GM21717 (cell line): ENCODE results near the gene CCSER2.
"Not testable (repeated sequence)": the region's sequence is repeated elsewhere in the genome, so short reads cannot be mapped to it uniquely, and the experiment has no call there.

ENCODE experiments used
- ATAC-seq: cut with Tn5 transposase; IDR thresholded peaks from one replicate; pipeline ENCODE4 v1.9.1; 2021; ENCODE audit warnings: mild to moderate bottlenecking, moderate library complexity; ENCODE audit not compliant: unreplicated experiment

CCSER2 gene

DNA sequence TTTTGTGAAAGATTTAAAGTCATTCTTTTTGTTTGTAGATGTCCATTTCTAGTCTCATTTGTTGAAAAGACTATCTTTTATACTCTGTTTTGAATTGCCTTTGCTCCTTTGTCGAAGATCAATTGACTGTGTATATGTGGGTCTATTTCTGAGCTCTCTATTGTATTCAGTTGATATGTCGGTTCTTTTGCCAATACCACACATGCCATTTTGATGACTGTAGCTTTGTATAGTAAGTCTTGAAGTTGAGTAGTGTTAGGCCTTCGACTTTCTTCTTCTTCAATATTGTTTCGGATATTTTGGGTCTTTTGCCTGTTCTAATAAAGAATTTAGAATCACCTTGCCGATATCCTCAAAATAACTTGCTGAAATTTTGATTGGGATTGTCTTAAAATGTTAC, 104.5 kb downstream of the CCSER2 start:
- ATAC-seq, result no peak

DNA sequence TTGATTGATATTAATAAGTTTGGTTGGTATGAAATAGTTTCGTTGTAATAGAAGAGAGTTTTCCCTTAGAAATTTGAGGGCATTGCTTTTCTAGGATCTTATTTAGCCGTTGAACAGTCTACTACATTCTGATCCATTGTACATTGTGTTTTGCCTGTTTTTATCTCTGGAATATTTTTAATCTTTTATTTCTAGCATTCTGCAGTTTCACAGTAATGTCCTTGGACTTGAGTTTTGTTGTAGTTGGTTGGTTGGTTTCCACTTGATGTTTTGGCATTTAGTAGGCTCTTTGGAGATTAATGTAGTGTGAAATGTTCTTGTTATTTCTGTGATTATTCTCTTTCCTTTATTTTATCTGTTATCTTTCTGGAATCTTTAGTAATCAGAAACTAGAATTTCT, 112.4 kb downstream of the CCSER2 start:
- no peak for ATAC-seq

DNA sequence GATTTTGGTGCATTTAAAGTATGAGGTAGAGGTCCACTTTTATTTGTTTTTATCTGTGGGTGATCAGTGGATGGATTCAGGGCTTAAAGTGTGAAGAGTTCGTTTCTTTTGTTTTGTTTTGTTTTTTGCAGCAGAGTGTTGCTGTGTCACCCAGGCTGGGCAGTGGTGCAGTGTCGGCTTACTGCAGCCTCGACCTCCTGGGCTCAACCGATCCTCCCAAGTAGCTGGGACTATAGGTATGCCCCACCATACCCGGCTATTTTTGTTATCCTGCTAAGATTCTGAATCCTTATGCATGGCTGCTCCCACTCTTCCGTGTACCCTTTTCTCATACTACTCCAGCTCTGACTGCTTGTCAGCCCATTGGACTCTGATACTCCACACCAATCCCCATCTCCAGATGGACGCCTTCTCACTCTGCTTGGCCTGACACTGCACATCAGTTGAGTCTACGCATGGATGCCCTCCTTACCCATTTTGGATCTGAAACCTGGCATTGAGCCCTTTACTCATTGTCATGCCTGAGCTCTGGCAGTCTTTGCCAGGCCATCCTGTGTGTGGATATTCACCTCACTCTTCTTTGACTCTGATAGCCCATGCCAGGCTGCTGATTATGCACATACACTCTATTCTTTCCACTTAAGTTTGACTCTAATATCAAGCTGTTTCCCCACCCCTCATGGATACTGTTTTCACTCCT, 119.5 kb downstream of the CCSER2 start:
- no peak for ATAC-seq

DNA sequence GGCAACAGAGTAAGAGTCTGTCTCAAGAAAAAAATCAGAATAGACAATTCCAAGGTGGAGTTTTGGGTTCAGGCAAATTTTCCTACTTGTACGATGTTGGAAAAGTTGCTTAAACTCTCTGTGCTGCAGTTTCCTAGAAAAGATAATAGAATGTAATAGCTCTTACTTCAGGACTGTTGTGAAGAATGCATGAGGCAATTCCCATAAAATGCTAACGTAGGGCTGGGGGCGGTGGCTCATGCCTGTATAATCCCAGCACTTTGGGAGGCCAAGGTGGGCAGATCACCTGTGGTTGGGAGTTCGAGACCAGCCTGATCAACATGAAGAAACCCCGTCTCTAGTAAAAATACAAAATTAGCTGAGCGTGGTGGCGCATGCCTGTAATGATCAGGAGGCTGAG, 121.0 kb downstream of the CCSER2 start:
- not testable (repeated sequence) for ATAC-seq

DNA sequence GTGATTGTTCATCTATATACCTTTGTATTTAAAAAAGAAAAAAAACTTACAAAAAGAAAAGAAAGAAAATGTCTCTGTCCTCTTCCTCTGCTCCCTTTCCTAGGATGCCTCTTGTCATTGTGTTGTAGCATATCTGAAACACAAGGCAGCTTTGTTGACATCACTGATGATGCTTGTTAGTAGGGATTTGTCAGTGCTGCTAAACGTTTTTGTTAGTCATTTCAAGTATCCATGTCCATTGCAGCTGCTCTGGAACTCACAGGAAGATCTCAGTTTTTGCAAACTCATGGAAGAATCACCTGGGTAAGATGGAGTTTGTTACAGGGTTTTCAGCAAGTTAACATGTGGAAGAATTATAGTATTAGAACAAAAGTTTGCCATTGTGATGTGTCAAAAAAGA, 123.6 kb downstream of the CCSER2 start:
- no peak for ATAC-seq

DNA sequence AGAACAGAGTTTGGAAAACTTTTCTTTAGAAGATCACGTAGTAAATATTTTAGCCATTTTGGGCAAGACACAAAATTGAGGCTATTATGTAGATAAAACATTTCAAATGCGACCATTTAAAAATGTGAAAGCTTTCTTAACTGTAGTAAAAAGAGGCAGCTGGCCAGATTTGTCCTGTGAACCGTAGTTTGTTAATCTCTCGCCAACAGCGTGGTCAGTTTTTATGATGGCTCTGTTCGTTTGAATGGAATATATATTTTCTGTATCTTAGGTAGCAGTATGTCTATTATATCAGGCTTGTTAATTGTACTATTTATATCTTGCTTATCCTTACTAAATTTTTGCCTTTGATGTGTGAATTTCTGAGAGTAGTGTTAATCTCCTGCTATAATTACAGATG, 124.9 kb downstream of the CCSER2 start:
- ATAC-seq, result no peak

DNA sequence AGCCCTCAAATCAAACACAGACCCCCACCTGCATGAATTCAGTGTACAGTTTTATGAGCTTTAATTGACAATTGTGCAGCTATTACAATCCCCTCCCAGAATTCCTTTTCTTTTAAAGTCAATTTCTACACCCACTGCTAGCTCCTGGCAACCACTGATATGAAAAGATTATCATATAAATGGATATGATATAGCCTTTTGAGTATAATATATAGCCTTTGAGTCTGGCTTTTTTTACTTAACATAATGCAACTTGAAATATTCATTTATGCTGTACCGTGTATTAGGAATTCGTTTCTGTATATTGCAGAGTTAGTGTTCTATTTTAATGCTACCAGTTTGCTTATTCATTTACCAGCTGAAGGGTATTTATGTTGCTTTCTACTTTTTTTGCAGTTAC, 127.7 kb downstream of the CCSER2 start:
- ATAC-seq, result no peak

DNA sequence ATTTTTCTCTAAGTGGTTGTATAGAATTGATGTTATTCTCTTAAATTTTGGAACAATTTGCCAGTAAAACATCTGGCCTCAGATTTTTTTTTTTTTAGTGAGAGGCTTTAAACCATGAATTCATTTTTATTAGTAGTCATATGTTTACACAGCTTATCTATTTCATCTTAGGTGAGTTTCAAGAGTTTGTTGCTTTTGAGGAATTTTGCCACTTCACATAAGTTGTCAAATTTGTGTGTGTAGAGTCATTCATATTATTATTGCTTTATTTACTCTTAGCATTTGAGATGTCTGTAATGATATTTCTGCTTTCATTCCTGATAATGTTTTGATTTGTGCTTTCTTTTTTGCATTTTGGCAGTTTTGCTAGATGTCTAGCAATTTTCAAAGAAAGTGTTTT, 132.1 kb downstream of the CCSER2 start:
- ATAC-seq, result no peak

DNA sequence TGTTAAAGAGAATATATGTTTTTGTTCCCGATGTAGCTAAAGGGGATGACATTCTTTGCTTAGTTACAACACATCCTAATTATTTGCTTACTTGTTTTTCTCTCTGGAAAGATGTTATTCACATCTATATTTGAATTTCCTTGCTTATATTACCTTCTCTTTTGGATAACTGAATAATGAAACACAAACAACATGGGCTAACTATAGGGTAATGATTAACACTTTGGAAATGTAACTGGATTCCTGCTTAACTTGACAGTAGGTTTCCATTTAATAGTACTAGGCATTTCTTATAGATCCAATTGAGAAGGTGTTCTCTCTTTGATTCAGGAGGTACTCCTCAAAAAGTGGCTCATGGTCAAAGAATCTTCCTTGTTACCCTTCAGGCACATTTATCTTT, 141.1 kb downstream of the CCSER2 start:
- ATAC-seq, result no peak

DNA sequence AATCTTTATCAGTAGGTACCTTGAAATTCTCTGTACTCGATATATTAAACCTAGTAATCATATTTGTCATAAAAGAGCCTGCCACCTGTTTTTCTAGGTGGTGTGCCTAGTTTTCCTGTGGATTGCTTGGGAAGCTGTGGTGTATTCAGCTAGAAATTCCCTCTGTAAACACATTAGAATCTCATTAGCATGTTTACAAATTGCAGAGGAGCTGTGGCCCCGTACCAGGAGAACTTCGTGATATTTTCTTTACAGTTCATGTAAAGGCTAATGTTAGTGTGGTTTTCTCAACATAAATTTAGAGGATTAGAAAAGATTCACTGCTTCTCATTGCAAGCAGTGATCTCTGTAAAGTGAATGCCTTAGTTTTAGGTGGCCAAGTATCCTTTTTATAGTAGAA, 144.7 kb downstream of the CCSER2 start:
- ATAC-seq, result no peak

DNA sequence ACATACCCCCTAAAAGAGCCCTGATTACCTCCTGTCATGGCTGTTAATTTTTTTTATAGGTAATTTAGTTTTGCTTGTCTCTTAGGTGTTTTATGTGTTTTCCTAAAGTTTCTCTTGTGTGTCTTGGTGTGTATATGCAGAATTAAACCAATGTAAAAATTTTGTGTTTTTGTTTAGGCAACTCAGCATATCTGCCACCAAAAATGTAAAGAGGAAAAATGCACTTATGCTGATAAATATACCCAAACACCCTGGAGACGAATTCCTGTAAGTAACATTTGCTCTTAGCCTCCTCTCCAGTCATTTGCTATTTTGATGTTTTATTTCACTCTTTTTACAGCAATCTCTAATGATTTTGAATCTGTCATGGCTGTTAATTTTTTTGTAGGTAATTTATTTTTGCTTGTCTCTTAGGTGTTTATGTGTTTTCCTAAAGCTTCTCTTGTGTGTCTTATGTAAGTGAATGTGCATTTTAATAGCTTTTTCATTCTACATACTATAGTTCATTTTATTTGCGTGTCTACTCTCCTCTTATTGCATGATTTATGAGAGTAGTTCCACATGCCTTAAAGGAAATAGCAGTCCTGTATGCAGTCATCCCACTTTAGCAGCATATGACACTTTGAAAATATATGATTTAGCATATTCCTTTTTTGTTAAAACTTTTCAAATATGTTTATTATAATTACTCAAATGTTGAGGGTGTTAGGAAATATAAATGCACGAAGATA, 149.2 kb downstream of the CCSER2 start:
- no peak for ATAC-seq

DNA sequence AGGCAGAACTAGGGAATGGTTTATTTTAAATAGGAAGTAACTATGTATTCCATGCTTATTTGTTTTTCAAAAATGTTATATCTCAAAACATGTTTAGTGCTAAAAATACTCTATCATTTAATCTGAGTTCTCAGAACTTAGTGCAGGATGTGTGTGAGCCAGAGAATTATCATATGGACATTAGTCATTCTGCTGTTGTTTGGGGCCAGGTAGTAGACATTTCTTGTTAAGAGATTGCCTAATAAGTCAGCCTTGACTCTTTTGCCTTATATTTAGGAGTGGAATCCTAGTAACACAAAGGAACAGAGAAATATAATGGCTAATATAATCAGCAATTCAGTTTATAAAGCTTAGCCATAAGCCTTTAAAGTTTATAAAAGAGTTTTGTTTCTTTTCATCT, 149.8 kb downstream of the CCSER2 start:
- ATAC-seq, result no peak

DNA sequence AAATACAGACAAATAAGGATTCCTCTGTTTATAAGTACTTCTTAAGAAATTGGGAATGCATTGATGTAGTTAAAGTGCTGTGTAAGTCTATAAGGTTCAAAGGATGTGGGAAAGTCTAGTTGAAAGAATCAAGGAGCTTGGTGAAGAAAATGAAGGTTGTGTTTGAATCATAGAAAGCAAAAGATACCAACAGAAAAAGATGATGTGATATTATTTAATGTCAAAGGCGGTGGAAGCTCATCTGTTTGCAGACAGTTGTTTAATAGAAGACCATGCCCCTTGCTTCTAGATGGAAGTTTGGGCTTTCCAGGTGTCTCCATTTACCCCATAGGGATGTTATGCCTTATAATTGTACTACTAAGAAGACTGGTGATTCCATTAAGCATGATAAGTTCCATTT, 150.3 kb downstream of the CCSER2 start:
- no peak for ATAC-seq

DNA sequence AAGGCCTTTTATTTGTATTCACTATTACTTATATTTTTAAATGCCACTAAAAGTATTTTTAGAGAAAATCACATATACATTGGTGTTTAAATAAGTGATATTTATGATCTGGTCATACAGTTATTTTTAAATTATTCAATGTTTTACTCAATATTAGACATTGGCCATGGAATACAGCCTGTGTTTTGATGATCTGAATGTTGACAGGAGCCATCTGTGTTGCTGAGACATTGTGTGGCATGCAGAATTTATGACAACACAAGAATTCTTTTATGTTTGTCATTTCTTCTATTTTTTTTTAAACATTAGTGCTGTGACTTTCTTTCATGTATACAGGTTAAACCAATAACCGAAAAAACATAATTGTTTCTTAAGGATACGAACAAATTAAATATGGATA, 156.2 kb downstream of the CCSER2 start:
- no peak for ATAC-seq

DNA sequence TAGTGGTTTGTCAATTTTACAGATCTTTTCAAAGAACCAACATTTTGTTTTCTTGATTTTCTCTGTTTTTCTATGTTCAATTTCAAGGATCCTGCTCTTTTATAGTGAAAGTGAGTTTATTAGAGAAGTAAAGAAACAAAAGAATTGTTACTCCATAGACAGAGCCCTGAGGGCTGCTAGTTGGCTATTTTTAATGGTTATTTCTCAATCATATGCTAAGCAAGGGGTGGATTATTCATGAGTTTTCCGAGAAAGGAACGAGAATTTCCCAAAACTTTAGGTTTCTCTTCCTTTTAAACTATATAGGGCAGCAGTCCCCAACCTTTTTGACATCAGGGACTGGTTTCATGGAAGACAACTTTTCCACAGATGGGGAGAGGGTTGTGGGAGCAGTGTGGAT, 165.0 kb downstream of the CCSER2 start:
- ATAC-seq, result no peak

DNA sequence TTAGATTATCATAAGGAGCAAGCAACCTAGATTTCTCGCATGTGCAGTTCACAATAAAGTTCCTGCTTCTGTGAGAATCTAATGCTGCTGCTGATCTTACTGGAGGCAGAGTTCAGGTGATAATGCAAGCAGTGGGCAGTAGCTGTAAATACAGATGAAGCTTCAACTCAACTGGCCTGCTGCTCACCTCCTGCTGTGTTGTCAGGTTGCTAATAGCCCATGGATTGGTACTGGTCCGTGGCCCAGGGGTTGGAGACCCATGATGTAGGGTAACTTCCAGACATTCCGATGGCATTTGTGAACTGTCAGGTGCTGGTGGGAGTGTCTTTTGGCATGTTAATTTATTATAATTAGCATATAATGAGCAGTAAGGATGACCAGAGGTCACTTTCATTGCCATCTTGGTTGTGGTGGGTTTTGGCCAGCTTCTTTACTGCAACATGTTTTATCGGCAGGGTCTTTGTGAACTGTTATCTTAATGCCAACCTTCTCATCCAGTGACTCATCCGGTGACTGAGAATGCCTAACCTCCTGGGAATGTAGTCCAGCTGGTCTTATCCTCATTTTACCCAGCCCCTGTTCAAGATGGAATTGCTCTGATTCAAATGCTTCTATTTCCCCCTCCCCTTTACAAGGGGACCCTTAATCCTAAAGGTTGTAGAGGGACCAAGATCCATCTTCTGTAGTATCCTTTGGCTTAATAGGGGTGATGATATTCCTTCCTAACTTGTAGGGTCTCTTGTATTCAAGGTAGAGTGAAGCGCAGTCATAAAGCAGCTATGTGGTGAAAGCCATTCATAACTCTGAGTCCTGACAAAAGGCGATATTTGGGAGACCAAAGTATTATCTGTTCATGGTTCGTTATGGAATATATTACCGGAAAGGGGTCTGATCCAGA, 165.8 kb downstream of the CCSER2 start:
- ATAC-seq, result no peak

DNA sequence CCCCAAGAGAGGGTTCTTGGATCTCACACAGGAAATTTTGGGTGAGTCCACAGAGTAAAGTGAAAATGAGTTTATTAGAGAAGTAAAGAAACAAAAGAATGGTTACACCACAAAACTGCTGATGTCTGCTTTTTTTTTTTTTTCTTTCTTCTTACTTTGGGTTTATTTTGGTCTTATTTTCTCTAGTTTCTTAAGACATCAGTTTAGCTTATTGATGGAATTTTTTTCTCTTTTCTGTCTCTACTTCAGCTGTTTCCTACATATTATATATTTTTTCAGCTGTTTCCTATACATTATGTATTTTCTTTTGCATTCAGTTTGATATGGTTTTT, 166.4 kb downstream of the CCSER2 start:
- no peak for ATAC-seq

DNA sequence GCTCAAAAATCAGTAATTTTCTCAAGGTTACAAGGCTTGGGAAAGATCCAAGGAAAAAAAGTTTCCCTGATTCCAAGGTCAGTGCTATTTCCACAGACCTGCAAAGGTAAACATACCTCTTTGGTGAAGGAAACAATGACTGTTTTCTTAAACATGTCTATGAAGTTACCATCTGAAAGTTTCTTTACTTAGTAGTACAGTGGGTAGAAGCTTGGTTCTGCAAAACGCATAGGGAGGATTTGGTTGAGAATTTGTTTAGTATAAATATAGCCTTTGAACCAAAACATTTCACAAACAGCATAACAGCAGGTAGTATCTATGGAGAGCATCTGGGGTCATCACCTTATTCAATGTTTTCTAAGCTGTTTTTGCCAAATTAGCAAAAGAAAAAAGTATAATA, 169.6 kb downstream of the CCSER2 start:
- ATAC-seq, result no peak

DNA sequence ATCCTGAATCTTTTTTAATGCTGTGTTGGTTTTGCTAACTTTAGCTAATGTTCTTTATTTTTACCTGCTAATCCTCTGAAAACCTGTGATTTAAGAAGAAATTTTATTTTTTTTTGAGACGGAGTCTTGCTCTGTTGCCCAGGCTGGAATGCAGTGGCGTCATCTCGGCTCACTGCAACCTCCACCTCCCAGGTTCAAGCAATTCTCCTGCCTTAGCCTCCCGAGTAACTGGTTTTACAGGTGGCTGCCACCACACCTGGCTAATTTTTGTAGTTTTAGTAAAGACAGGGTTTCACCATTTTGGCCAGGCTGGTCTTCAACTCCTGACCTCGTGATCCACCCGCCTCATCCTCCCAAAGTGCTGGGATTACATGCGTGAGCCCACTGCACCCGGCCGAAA, 170.7 kb downstream of the CCSER2 start:
- not testable (repeated sequence) for ATAC-seq

DNA sequence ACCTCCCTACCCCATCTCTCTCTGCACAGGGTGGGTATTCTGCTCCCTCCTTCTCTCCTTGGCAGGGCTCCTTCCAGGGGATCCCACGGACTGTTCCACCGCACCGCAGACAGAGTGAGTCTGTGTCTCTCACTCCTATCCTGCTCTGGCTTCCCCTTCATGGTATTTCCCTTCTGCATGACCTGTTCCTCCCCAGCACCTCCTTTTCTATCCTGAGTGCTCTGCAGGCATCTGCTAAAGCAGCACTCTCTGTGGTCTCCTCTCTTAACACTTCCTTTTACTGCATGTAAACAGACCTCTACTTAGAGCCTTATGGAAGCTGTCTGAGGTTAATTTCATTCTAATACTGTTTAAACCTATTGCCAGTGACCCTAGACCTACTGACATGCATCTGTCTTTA, 171.5 kb downstream of the CCSER2 start:
- ATAC-seq, result peak; percentile 56

DNA sequence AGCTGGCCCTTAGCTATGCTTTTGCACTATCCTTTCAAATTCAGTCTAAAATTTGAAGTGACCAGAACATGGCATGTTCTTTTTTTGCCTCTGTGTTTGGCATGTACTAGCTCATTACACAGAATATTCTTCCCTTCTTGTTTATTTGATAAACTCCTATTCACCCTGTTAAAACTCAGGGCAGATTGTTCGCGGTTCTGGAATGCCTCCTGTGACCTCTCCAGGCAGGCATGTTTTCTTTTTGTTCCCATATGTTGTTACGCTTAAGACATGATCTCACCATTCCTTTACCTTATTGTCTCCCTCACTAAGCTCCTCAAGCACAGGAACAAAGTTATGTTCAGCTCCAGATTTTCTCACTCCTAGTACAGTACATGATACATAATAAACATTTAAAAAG, 181.7 kb downstream of the CCSER2 start:
- ATAC-seq, result no peak

DNA sequence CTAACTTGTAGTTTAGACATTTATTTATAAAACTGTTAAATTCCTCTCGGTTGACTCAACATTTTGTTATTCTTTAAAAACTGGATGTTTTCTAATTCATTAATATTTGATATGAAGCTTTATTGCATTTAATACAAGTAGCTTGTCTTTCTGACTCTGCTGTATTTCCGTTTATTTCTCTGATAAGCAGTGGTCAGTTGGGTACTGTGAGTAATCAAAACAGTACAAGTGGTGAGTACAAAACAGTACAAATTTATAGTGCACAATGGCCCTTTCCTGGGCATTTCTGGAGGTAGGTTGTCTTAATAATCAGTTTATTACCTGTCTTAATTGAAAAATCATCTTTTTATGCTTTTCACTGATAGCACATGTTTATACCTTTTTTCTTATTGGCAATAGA, 182.7 kb downstream of the CCSER2 start:
- ATAC-seq, result no peak
